OCI-LY3 (cell line): ENCODE results near the gene COPA.

Experiments used
- EZH2phosphoT487 ChIP-seq: fragments of 200-600 bp; shearing (Covaris generic); IDR thresholded peaks from 2 replicates; pipeline ENCODE4 v1.6.1; 2018; ENCODE audit warnings: antibody characterized with exemption, mixed run types, low read depth
- TF ChIP-seq, protein P1 (sequence below): fragments of 200-600, 300-600 bp; sonication (generic); IDR thresholded peaks from 2 replicates; pipeline ENCODE4 v1.5.1; 2014; ENCODE audit warnings: antibody characterized with exemption, low read length, low read depth

DNA sequence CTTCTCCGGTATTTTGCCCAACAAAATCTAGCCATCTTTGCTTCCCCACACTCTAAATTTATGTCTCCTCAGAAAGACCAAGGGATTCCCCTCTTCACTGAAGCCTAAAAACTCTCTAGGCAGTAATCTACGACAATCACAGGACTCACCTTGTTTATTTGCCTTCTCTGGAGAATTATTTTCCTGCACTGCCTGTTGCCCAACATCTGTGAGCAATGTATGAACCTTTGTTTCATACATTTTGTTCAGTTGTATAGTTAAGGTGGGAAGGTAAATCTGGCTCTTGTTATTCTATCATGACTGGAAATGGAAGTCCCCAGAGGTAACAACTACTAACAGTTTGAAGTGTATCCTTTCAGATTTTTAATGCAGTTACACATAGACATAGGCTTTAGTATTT is 2.2 kb downstream of the COPA start:
- TF ChIP-seq, protein P1, sequence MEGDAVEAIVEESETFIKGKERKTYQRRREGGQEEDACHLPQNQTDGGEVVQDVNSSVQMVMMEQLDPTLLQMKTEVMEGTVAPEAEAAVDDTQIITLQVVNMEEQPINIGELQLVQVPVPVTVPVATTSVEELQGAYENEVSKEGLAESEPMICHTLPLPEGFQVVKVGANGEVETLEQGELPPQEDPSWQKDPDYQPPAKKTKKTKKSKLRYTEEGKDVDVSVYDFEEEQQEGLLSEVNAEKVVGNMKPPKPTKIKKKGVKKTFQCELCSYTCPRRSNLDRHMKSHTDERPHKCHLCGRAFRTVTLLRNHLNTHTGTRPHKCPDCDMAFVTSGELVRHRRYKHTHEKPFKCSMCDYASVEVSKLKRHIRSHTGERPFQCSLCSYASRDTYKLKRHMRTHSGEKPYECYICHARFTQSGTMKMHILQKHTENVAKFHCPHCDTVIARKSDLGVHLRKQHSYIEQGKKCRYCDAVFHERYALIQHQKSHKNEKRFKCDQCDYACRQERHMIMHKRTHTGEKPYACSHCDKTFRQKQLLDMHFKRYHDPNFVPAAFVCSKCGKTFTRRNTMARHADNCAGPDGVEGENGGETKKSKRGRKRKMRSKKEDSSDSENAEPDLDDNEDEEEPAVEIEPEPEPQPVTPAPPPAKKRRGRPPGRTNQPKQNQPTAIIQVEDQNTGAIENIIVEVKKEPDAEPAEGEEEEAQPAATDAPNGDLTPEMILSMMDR, result no peak
- no peak for TF ChIP-seq EZH2phosphoT487
